HEK293 (cell line): Measurements from ENCODE around the gene FAM32A.

Source experiments
- HIC1 ChIP-seq: fragments of 450-650 bp; formaldehyde crosslinking; IDR thresholded peaks from 2 replicates; pipeline ENCODE4 v1.5.1; 2016; ENCODE audit warnings: missing biosample characterization, missing genetic modification characterization
- KLF1 ChIP-seq: fragments of 450-650 bp; formaldehyde crosslinking; IDR thresholded peaks from 2 replicates; pipeline ENCODE4 v1.5.1; 2016; ENCODE audit warnings: missing biosample characterization, missing genetic modification characterization
- KLF10 ChIP-seq: fragments of 450-650 bp; IDR thresholded peaks from 2 replicates; pipeline ENCODE4 v1.5.1; 2018; ENCODE audit warnings: missing biosample characterization, mild to moderate bottlenecking, missing genetic modification characterization
- KLF9 ChIP-seq: fragments of 450-650 bp; formaldehyde crosslinking; IDR thresholded peaks from 2 replicates; pipeline ENCODE4 v1.5.1; 2016; ENCODE audit warnings: missing biosample characterization, missing genetic modification characterization, low read depth
- SCRT2 ChIP-seq: fragments of 450-650 bp; formaldehyde crosslinking; IDR thresholded peaks from 2 replicates; pipeline ENCODE4 v1.5.1; 2016; ENCODE audit warnings: missing biosample characterization, missing genetic modification characterization
- SETDB1 ChIP-seq: IDR thresholded peaks from one replicate; pipeline ENCODE4 v1.6.1; 2017; ENCODE audit warnings: mild to moderate bottlenecking, low read length, moderate library complexity, mixed read lengths; ENCODE audit not compliant: insufficient read length
- YY1 ChIP-seq: fragments of 450-650 bp; formaldehyde crosslinking; IDR thresholded peaks from 2 replicates; pipeline ENCODE4 v1.5.1; 2018; ENCODE audit warnings: missing biosample characterization, missing genetic modification characterization
- ZBTB17 ChIP-seq: fragments of 450-650 bp; formaldehyde crosslinking; IDR thresholded peaks from 2 replicates; pipeline ENCODE4 v1.5.1; 2016; ENCODE audit warnings: missing biosample characterization, missing genetic modification characterization
- ZBTB6 ChIP-seq: fragments of 450-650 bp; formaldehyde crosslinking; IDR thresholded peaks from 2 replicates; pipeline ENCODE4 v1.5.1; 2017; ENCODE audit warnings: missing biosample characterization, missing genetic modification characterization
- ZFP69B ChIP-seq: fragments of 450-650 bp; formaldehyde crosslinking; IDR thresholded peaks from 2 replicates; pipeline ENCODE4 v1.5.1; 2016; ENCODE audit warnings: missing biosample characterization, missing genetic modification characterization
- ZNF202 ChIP-seq: fragments of 450-650 bp; formaldehyde crosslinking; IDR thresholded peaks from 2 replicates; pipeline ENCODE4 v1.5.1; 2016; ENCODE audit warnings: missing biosample characterization, missing genetic modification characterization, borderline replicate concordance
- ZNF335 ChIP-seq: fragments of 450-650 bp; formaldehyde crosslinking; conservative IDR thresholded peaks from 2 replicates; pipeline ENCODE4 v1.5.1; 2016; ENCODE audit warnings: missing biosample characterization, missing genetic modification characterization
- ZNF426 ChIP-seq: fragments of 450-650 bp; formaldehyde crosslinking; IDR thresholded peaks from 2 replicates; pipeline ENCODE4 v1.5.1; 2017; ENCODE audit warnings: missing biosample characterization, missing genetic modification characterization, mild to moderate bottlenecking, inconsistent platforms, moderate library complexity
- ZNF514 ChIP-seq: fragments of 450-650 bp; formaldehyde crosslinking; IDR thresholded peaks from 2 replicates; pipeline ENCODE4 v1.5.1; 2016; ENCODE audit warnings: missing biosample characterization, missing genetic modification characterization
- ZNF596 ChIP-seq: fragments of 450-650 bp; IDR thresholded peaks from 2 replicates; pipeline ENCODE4 v1.5.0; 2018; ENCODE audit warnings: missing biosample characterization, mild to moderate bottlenecking, missing genetic modification characterization, moderate library complexity
- ZNF664 ChIP-seq: fragments of 450-650 bp; formaldehyde crosslinking; IDR thresholded peaks from 2 replicates; pipeline ENCODE4 v1.5.1; 2016; ENCODE audit warnings: missing biosample characterization, missing genetic modification characterization
- ZNF76 ChIP-seq: fragments of 450-650 bp; formaldehyde crosslinking; IDR thresholded peaks from 2 replicates; pipeline ENCODE4; 2016; ENCODE audit warnings: low read depth, missing biosample characterization, missing genetic modification characterization, borderline replicate concordance
- ZNF830 ChIP-seq: fragments of 450-650 bp; IDR thresholded peaks from 2 replicates; pipeline ENCODE4 v1.5.0; 2018; ENCODE audit warnings: missing biosample characterization, missing genetic modification characterization, low read depth, mild to moderate bottlenecking, moderate library complexity
- ZNF837 ChIP-seq: fragments of 450-650 bp; formaldehyde crosslinking; IDR thresholded peaks from 2 replicates; pipeline ENCODE4 v1.5.1; 2016; ENCODE audit warnings: missing biosample characterization, missing genetic modification characterization
- ZSCAN23 ChIP-seq: fragments of 450-650 bp; formaldehyde crosslinking; IDR thresholded peaks from 2 replicates; pipeline ENCODE4 v1.5.1; 2016; ENCODE audit warnings: missing biosample characterization, missing genetic modification characterization
- ZSCAN5A ChIP-seq: fragments of 450-650 bp; formaldehyde crosslinking; IDR thresholded peaks from 2 replicates; pipeline ENCODE4 v1.5.1; 2016; ENCODE audit warnings: missing biosample characterization, missing genetic modification characterization
- TF ChIP-seq, protein P1 (sequence below): fragments of 450-650 bp; formaldehyde crosslinking; IDR thresholded peaks from 2 replicates; pipeline ENCODE4 v1.5.1; 2016; ENCODE audit warnings: missing biosample characterization, missing genetic modification characterization
- TF ChIP-seq, protein P2 (sequence below): fragments of 450-650 bp; formaldehyde crosslinking; conservative IDR thresholded peaks from 2 replicates; pipeline ENCODE4 v1.5.1; 2016; ENCODE audit warnings: low read depth, missing biosample characterization, missing genetic modification characterization
- TF ChIP-seq, protein P3 (sequence below): fragments of 450-650 bp; formaldehyde crosslinking; IDR thresholded peaks from 2 replicates; pipeline ENCODE4 v1.5.0; 2017; ENCODE audit warnings: missing biosample characterization, missing genetic modification characterization, borderline replicate concordance
- TF ChIP-seq, protein P4 (sequence below): fragments of 450-650 bp; formaldehyde crosslinking; IDR thresholded peaks from 2 replicates; pipeline ENCODE4 v1.5.1; 2016; ENCODE audit warnings: missing biosample characterization, missing genetic modification characterization

Gene FAM32A

DNA sequence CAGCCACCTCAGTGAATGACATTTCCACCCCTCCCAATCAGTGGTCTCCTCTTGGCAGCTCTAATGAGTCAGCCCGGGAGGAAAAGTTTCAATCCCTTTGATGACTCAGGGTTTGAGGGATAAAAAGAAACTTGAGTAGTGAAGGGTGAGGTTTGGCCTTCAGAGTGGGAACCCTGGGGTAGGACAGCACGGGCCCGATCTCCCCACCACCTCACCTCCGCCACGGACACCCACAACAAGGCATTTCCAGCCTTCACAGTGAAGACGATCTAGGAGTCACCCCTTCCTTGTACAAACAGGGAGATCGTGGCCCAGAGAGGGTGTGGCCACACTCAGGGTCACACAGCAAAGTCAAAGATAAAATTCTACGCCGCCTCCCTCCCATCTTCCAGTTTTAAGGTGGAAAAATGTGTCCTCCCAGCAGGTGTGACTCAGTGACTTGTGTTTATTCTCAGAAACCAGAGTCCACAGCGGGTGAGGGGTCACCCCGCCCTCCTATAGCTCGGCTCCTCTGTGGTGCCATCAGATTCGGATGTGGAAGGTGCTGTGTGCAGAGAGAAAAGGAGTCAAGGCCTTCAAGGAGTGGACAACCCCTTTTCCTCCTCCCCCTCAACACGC, 24.2 kb upstream of the FAM32A start (continued):
- TF ChIP-seq ZFP69B (no peak), ZBTB17 (tag by site-specific recombination) (no peak), ZNF664 (tag by site-specific recombination) (no peak), ZNF837 (tag by site-specific recombination) (no peak), ZNF335 (tag by site-specific recombination) (no peak), YY1 (tag by site-specific recombination) (no peak), ZNF76 (no peak), SETDB1 (no peak), ZNF830 (no peak), ZBTB6 (tag by site-specific recombination) (no peak), HIC1 (peak; percentile 60; the same call in 1 of the 2 replicates), ZSCAN5A (no peak), ZNF202 (tag by site-specific recombination) (no peak), ZNF426 (tag by site-specific recombination) (no peak), KLF1 (tag by site-specific recombination) (peak; percentile 22; the same call in 1 of the 2 replicates), SCRT2 (tag by site-specific recombination) (no peak), KLF10 (tag by site-specific recombination) (no peak), ZNF514 (no peak), KLF9 (tag by site-specific recombination) (no peak), ZSCAN23 (no peak), ZNF596 (tag by site-specific recombination) (no peak)
- TF ChIP-seq, protein P1, sequence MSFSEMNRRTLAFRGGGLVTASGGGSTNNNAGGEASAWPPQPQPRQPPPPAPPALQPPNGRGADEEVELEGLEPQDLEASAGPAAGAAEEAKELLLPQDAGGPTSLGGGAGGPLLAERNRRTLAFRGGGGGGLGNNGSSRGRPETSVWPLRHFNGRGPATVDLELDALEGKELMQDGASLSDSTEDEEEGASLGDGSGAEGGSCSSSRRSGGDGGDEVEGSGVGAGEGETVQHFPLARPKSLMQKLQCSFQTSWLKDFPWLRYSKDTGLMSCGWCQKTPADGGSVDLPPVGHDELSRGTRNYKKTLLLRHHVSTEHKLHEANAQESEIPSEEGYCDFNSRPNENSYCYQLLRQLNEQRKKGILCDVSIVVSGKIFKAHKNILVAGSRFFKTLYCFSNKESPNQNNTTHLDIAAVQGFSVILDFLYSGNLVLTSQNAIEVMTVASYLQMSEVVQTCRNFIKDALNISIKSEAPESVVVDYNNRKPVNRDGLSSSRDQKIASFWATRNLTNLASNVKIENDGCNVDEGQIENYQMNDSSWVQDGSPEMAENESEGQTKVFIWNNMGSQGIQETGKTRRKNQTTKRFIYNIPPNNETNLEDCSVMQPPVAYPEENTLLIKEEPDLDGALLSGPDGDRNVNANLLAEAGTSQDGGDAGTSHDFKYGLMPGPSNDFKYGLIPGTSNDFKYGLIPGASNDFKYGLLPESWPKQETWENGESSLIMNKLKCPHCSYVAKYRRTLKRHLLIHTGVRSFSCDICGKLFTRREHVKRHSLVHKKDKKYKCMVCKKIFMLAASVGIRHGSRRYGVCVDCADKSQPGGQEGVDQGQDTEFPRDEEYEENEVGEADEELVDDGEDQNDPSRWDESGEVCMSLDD = no peak
- TF ChIP-seq, protein P2, sequence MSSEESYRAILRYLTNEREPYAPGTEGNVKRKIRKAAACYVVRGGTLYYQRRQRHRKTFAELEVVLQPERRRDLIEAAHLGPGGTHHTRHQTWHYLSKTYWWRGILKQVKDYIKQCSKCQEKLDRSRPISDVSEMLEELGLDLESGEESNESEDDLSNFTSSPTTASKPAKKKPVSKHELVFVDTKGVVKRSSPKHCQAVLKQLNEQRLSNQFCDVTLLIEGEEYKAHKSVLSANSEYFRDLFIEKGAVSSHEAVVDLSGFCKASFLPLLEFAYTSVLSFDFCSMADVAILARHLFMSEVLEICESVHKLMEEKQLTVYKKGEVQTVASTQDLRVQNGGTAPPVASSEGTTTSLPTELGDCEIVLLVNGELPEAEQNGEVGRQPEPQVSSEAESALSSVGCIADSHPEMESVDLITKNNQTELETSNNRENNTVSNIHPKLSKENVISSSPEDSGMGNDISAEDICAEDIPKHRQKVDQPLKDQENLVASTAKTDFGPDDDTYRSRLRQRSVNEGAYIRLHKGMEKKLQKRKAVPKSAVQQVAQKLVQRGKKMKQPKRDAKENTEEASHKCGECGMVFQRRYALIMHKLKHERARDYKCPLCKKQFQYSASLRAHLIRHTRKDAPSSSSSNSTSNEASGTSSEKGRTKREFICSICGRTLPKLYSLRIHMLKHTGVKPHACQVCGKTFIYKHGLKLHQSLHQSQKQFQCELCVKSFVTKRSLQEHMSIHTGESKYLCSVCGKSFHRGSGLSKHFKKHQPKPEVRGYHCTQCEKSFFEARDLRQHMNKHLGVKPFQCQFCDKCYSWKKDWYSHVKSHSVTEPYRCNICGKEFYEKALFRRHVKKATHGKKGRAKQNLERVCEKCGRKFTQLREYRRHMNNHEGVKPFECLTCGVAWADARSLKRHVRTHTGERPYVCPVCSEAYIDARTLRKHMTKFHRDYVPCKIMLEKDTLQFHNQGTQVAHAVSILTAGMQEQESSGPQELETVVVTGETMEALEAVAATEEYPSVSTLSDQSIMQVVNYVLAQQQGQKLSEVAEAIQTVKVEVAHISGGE (tag by site-specific recombination) = no peak
- TF ChIP-seq, protein P3, sequence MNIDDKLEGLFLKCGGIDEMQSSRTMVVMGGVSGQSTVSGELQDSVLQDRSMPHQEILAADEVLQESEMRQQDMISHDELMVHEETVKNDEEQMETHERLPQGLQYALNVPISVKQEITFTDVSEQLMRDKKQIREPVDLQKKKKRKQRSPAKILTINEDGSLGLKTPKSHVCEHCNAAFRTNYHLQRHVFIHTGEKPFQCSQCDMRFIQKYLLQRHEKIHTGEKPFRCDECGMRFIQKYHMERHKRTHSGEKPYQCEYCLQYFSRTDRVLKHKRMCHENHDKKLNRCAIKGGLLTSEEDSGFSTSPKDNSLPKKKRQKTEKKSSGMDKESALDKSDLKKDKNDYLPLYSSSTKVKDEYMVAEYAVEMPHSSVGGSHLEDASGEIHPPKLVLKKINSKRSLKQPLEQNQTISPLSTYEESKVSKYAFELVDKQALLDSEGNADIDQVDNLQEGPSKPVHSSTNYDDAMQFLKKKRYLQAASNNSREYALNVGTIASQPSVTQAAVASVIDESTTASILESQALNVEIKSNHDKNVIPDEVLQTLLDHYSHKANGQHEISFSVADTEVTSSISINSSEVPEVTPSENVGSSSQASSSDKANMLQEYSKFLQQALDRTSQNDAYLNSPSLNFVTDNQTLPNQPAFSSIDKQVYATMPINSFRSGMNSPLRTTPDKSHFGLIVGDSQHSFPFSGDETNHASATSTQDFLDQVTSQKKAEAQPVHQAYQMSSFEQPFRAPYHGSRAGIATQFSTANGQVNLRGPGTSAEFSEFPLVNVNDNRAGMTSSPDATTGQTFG (tag by site-specific recombination) = no peak
- TF ChIP-seq, protein P4, sequence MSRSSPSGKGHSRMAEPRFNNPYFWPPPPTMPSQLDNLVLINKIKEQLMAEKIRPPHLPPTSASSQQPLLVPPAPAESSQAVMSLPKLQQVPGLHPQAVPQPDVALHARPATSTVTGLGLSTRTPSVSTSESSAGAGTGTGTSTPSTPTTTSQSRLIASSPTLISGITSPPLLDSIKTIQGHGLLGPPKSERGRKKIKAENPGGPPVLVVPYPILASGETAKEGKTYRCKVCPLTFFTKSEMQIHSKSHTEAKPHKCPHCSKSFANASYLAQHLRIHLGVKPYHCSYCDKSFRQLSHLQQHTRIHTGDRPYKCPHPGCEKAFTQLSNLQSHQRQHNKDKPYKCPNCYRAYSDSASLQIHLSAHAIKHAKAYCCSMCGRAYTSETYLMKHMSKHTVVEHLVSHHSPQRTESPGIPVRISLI = no peak
